ENCODE measurements around the gene GCAT.

DNA sequence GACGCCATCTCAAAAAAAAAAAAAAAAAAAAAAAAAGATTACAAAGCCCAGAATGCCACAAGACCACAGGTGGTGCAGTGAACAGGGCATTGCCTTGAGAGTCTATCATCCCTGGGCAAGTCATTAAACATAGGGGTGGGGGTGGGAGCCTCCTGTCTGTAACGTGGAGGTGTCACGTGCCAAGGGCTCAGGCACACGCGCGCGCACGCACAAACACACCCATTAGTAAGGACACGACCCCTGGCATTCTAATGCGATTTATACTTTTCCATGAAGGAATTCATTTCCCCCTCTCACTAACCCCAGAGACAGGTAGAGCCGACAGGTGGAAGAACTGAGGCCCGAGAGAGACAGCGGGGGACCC, 5.8 kb upstream of the GCAT start:
- TF ChIP-seq, protein P1, sequence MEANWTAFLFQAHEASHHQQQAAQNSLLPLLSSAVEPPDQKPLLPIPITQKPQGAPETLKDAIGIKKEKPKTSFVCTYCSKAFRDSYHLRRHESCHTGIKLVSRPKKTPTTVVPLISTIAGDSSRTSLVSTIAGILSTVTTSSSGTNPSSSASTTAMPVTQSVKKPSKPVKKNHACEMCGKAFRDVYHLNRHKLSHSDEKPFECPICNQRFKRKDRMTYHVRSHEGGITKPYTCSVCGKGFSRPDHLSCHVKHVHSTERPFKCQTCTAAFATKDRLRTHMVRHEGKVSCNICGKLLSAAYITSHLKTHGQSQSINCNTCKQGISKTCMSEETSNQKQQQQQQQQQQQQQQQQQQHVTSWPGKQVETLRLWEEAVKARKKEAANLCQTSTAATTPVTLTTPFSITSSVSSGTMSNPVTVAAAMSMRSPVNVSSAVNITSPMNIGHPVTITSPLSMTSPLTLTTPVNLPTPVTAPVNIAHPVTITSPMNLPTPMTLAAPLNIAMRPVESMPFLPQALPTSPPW (CRISPR knock-in tag; IDR thresholded peaks at IDR 0.05): no peak
- TF ChIP-seq POLR2G (IDR thresholded peaks at IDR 0.05; ENCODE audit: low read depth, low read length) (no peak), ESRRA (IDR thresholded peaks at IDR 0.05; ENCODE audit: borderline replicate concordance, low read depth) (no peak), NUFIP1 (IDR thresholded peaks at IDR 0.05; ENCODE audit: partially characterized antibody) (no peak), SNIP1 (IDR thresholded peaks at IDR 0.05; ENCODE audit: low read depth) (no peak), CREM (IDR thresholded peaks at IDR 0.05; ENCODE audit: low read depth) (no peak), CHD1 (IDR thresholded peaks at IDR 0.05; ENCODE audit: low read length) (no peak), EZH2 (IDR thresholded peaks at IDR 0.05; ENCODE audit: borderline replicate concordance, low read depth, low read length) (no peak)
